Left lung (tissue), 10 donors: ENCODE results near the gene FECH. TPM values are rescaled to one million over a fixed set of nuclear protein-coding genes. Genes with fewer than 3 reads are reported as not detected.
"Not testable (repeated sequence)": the region's sequence is repeated elsewhere in the genome, so short reads cannot be mapped to it uniquely, and the experiment has no call there.

Experiments
- ATAC-seq: fragments of 200-7000 bp; cut with Tn5 transposase; one replicate; pipeline ENCODE4 v1.9.1; 2020; ENCODE audit warnings: moderate library complexity
- DNase-seq, 4 donors: peaks; one replicate each; pipeline ENCODE4 v3.0.0-alpha.2; 2013 to 2020
- H3K27ac ChIP-seq, 2 donors: fragments of 200-600 bp; sonication (generic) in 1 of 2; one replicate each; pipeline versions ENCODE4 v1.5.0 to v1.8.0; 2020 to 2021
- H3K27me3 ChIP-seq, 2 donors: fragments of 200-600 bp; sonication (generic) in 1 of 2; one replicate each; pipeline versions ENCODE4 v1.5.0 to v1.8.0; 2020 to 2021
- H3K36me3 ChIP-seq, 2 donors: fragments of 200-600 bp; sonication (generic) in 1 of 2; one replicate each; pipeline versions ENCODE4 v1.5.0 to v1.8.0; 2020 to 2021
- H3K4me1 ChIP-seq, 2 donors: fragments of 200-600 bp; one replicate each; pipeline ENCODE4 v1.8.0; 2021
- H3K4me3 ChIP-seq, 2 donors: fragments of 200-600 bp; sonication (generic) in 1 of 2; one replicate each; pipeline versions ENCODE4 v1.5.0 to v1.8.0; 2020 to 2021; ENCODE audit warnings: mild to moderate bottlenecking in 1 of 2
- H3K9me3 ChIP-seq, 2 donors: fragments of 200-600 bp; sonication (generic) in 1 of 2; one replicate each; pipeline versions ENCODE4 v1.5.0 to v1.8.0; 2020 to 2021
- intact Hi-C, 2 donors: fragments of 100-400 bp; cut with DNase I; formaldehyde crosslinking; loops; one replicate each; pipeline versions ENCODE4 v1.11.2 to v1.14.2; 2022
- polyA plus RNA-seq, 6 donors: library from polyadenylated mRNA; unstranded; fragments of 120-200 nt; gene quantifications; one replicate each; pipeline ENCODE4 v1.2.1, GENCODE V29; 2013; ENCODE audit not compliant: insufficient read length in 6 of 6
- total RNA-seq, 2 donors: library from RNA; stranded (reverse); fragmentation: NEBNext Ultra II Directional; extraction: Animal tissue kit (Norgen Biotek cat#: 25700); gene quantifications; one replicate each; pipeline ENCODE4 v1.2.1, GENCODE V29; 2021
- TF ChIP-seq, protein P1 (sequence below), 2 donors: fragments of 200-600 bp; sonication (generic) in 1 of 2; IDR thresholded peaks; one replicate each; pipeline versions ENCODE4 v1.5.0 to v1.8.0; 2021; ENCODE audit warnings: antibody characterized with exemption in 2 of 2
- donor health status: DM: no; HTN: yes; CAD: no.
- donor health status: DM: no; HTN: no; CAD: no.

FECH gene
- total and polyA plus RNA-seq, 8 donors, result 18.7 to 33.3 (median 29.5) TPM

DNA sequence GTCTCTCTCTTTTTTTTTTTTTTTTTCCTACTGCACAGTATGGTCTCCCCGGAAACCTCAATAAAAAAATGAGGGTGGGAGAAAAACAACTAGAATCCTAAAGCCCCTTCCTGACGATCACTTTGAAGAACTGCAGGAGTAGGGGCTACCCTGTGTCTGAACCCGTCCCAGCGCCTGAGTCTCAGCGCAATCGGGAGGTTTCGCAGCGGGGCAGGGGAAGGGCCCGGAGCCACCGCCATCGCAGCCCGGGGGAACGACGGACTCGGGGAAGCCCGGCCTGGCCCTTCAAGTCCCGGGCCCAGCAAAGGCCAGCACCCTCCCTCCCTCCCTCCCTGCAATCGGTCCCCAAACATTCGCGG lies 34.7 kb upstream of the FECH start:
- Histone ChIP-seq H3K9me3 (no peaks in the 10 kb centered on the region), H3K4me3 (peak overlapping the region; percentile 82 to 88), H3K27ac (peak overlapping the region; percentile 90 to 97), H3K36me3 (peaks cover 0 to 15% of the 10 kb centered on the region in 2 donors), H3K27me3 (no peaks in the 10 kb centered on the region), H3K4me1 (peaks cover 8 to 35% of the 10 kb centered on the region in 2 donors)
- intact Hi-C loops, result no loop called here
- ATAC-seq, result peak; percentile 51
- TF ChIP-seq, protein P1, sequence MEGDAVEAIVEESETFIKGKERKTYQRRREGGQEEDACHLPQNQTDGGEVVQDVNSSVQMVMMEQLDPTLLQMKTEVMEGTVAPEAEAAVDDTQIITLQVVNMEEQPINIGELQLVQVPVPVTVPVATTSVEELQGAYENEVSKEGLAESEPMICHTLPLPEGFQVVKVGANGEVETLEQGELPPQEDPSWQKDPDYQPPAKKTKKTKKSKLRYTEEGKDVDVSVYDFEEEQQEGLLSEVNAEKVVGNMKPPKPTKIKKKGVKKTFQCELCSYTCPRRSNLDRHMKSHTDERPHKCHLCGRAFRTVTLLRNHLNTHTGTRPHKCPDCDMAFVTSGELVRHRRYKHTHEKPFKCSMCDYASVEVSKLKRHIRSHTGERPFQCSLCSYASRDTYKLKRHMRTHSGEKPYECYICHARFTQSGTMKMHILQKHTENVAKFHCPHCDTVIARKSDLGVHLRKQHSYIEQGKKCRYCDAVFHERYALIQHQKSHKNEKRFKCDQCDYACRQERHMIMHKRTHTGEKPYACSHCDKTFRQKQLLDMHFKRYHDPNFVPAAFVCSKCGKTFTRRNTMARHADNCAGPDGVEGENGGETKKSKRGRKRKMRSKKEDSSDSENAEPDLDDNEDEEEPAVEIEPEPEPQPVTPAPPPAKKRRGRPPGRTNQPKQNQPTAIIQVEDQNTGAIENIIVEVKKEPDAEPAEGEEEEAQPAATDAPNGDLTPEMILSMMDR (IDR thresholded peaks at IDR 0.05), result no peak
- DNase-seq, result no peak

- TF ChIP-seq, protein P1 (IDR thresholded peaks at IDR 0.05), result no peak
- Histone ChIP-seq H3K4me3 (no peak overlapping the region), H3K36me3 (peaks cover 0 to 28% of the 10 kb centered on the region in 2 donors), H3K4me1 (peaks cover 8 to 35% of the 10 kb centered on the region in 2 donors), H3K9me3 (no peaks in the 10 kb centered on the region), H3K27ac (no peak overlapping the region), H3K27me3 (no peaks in the 10 kb centered on the region)
- DNase-seq, result no peak
- no peak for ATAC-seq
- intact Hi-C loops, result no loop called here
Measured at GRCh38 chr18:57619876-57620275, 33.4 kb upstream of the FECH start.

DNA sequence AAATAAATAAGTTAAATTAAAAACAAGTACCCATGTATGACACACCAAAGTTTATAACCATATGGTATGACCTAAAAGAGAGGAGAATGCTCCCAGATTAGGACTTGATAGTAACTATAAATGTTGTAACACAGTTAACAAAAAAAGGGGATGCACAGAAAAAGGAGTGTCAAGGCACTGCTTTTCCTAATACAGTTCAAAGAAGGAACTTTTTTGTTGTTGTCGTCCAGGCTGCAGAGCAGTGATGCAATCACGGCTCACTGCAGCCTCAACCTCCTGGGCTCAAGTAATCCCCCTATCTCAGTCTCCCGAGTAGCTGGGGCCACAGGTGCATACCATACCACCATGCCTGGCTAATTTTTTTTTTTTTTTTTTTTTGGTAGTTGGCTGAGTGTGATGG lies 32.4 kb upstream of the FECH start:
- TF ChIP-seq, protein P1 (IDR thresholded peaks at IDR 0.05), result no peak
- Histone ChIP-seq H3K36me3 (peaks cover 0 to 38% of the 10 kb centered on the region in 2 donors), H3K4me1 (peaks cover 8 to 35% of the 10 kb centered on the region in 2 donors), H3K9me3 (no peaks in the 10 kb centered on the region), H3K27ac (no peak overlapping the region), H3K27me3 (no peaks in the 10 kb centered on the region), H3K4me3 (no peak overlapping the region)
- no peak for ATAC-seq
- intact Hi-C loops, result no loop called here
- no peak for DNase-seq

DNA sequence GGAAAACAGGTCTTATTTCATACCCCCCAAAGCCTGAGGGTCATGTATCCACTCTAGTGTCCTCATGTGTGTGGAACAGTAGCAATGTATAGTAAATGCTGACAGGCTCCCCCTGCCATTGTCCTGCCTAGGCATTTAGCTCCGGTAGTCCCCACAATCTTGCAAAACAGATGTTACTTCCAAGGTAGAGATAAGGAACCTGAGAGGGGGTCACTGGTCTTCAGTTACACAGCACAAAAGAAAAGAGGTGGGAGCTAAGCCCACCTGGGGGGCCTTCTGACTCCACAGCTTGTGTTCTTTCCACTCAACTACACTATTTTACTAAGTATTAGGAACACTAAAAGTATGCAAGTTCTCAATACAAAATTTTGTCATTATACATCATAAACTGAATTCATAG lies 17.4 kb upstream of the FECH start:
- Histone ChIP-seq H3K27me3 (no peaks in the 10 kb centered on the region), H3K4me3 (no peak overlapping the region), H3K36me3 (peaks cover 10 to 96% of the 10 kb centered on the region in 2 donors), H3K9me3 (no peaks in the 10 kb centered on the region), H3K4me1 (no peaks in the 10 kb centered on the region), H3K27ac (no peak overlapping the region)
- intact Hi-C loops, result no loop called here
- DNase-seq (no peak), ATAC-seq (no peak)
- TF ChIP-seq, protein P1 (IDR thresholded peaks at IDR 0.05), result no peak

GRCh38 chr18:57595347-57595746 lies 8.8 kb upstream of the FECH start:
- Histone ChIP-seq H3K4me3 (no peak overlapping the region), H3K27ac (no peak overlapping the region), H3K27me3 (no peaks in the 10 kb centered on the region), H3K36me3 (peaks cover 3 to 19% of the 10 kb centered on the region in 2 donors), H3K9me3 (no peaks in the 10 kb centered on the region), H3K4me1 (no peaks in the 10 kb centered on the region)
- ATAC-seq, result no peak
- no peak for DNase-seq
- intact Hi-C loops, result no loop called here
- TF ChIP-seq, protein P1 (IDR thresholded peaks at IDR 0.05), result no peak

- ATAC-seq, H3K36me3 ChIP-seq, intact Hi-C loops, DNase-seq, H3K4me1 ChIP-seq, H3K27ac ChIP-seq, H3K4me3 ChIP-seq, H3K27me3 ChIP-seq, H3K9me3 ChIP-seq: not testable (repeated sequence)
Measured at GRCh38 chr18:57592716-57593115, 6.2 kb upstream of the FECH start.
